NB4 (cell line): ENCODE data around the gene ZDHHC18.

Source experiments
- DNase-seq: peaks from one replicate; pipeline ENCODE4 v3.0.0; 2010; ENCODE audit warnings: low read depth
- H3K4me3 ChIP-seq: one replicate; pipeline ENCODE4 v1.5.1; 2011; ENCODE audit warnings: mild to moderate bottlenecking, low read depth, low read length, moderate library complexity
- CTCF ChIP-seq: IDR thresholded peaks from one replicate; pipeline ENCODE4 v1.5.1; 2012; ENCODE audit warnings: low read depth, low read length
- MAX ChIP-seq: IDR thresholded peaks from 2 replicates; pipeline ENCODE4 v1.6.1; 2011; ENCODE audit warnings: low read depth, low read length
- MYC ChIP-seq: IDR thresholded peaks from 2 replicates; pipeline ENCODE4 v1.6.1; 2011; ENCODE audit warnings: low read depth, low read length
- POLR2A ChIP-seq: IDR thresholded peaks from 2 replicates; pipeline ENCODE4 v1.6.1; 2011; ENCODE audit warnings: mild to moderate bottlenecking; ENCODE audit not compliant: insufficient read length; ENCODE audit errors: extremely low read depth

ZDHHC18 gene

GRCh38 chr1:26853600-26853999 is 27.1 kb downstream of the ZDHHC18 start:
- DNase-seq = no peak
- TF ChIP-seq POLR2A (no peak), MYC (no peak), MAX (no peak), CTCF (no peak)

GRCh38 chr1:26854906-26855305 is 28.4 kb downstream of the ZDHHC18 start:
- TF ChIP-seq POLR2A = no peak
- TF ChIP-seq CTCF = no peak
- no peak for TF ChIP-seq MYC
- TF ChIP-seq MAX = no peak
- DNase-seq = no peak
- H3K4me3 ChIP-seq = no peak overlapping the region

More at GRCh38 chr1:26853600-26853999, 27.1 kb downstream of the ZDHHC18 start:
- no peak overlapping the region for H3K4me3 ChIP-seq

GRCh38 chr1:26855636-26856035 is 29.1 kb downstream of the ZDHHC18 start:
- DNase-seq = no peak
- no peak overlapping the region for H3K4me3 ChIP-seq
- TF ChIP-seq POLR2A (no peak), CTCF (no peak), MAX (no peak), MYC (no peak)

GRCh38 chr1:26856181-26856580 is 29.7 kb downstream of the ZDHHC18 start:
- H3K4me3 ChIP-seq = no peak overlapping the region
- TF ChIP-seq CTCF (no peak), MYC (no peak), POLR2A (no peak)
- DNase-seq = no peak

- no peak for DNase-seq
- no peak overlapping the region for H3K4me3 ChIP-seq
- TF ChIP-seq MYC = no peak
- TF ChIP-seq CTCF = no peak
- no peak for TF ChIP-seq MAX
- TF ChIP-seq POLR2A = no peak
Measured at GRCh38 chr1:26856604-26857469, 30.3 kb downstream of the ZDHHC18 start.
